Measurements from ENCODE around the gene ARPC5. TPM values are rescaled to one million over a fixed set of nuclear protein-coding genes. Genes with fewer than 3 reads are reported as not detected.

ARPC5 gene
- polyA plus RNA-seq, 3 donors = 110 to 1,089 (median 1,064) TPM

GRCh38 chr1:183609313-183609712, 26.3 kb downstream of the ARPC5 start:
- Histone ChIP-seq H2AFZ (ENCODE audit: insufficient read depth, low read depth, low read length, poor library complexity, severe bottlenecking) (no peak overlapping the region), H3K4me1 (ENCODE audit: control insufficient read depth in 1 of 2, insufficient read depth in 2 of 2, low read length in 2 of 2) (peaks cover 63 to 64% of the 10 kb centered on the region in 2 donors)
- H3K4me3 Mint-ChIP-seq = peak overlapping the region; percentile 37 to 69

GRCh38 chr1:183607322-183607980, 28.1 kb downstream of the ARPC5 start:
- DNase-seq = peak in 1 of 3 donors; percentile 42
- peaks cover 81 to 82% of the 10 kb centered on the region in 2 donors for H3K4me1 ChIP-seq (ENCODE audit: control insufficient read depth in 1 of 2, insufficient read depth in 2 of 2, low read length in 2 of 2)
- no peak overlapping the region for H3K4me2 ChIP-seq (replicated peaks; ENCODE audit: extremely low read depth, low read length, poor library complexity, severe bottlenecking)
- no peaks in the 10 kb centered on the region for H4K20me1 ChIP-seq (ENCODE audit: insufficient read depth, low read length)
- H3K27ac ChIP-seq (ENCODE audit: low read depth in 1 of 2, low read length in 2 of 2) = peak overlapping the region; percentile 20 to 98
- H3K79me2 ChIP-seq (ENCODE audit: insufficient read depth, low read length) = peaks cover 35% of the 10 kb centered on the region
- Mint-ChIP-seq H3K4me3 (peak overlapping the region in 1 of 2 donors; percentile 63), H3K4me1 (peaks cover 79% of the 10 kb centered on the region), H3K9me3 (peaks cover 0 to 5% (median under 1%) of the 10 kb centered on the region in 7 donors), H3K27me3 (ENCODE audit: low read depth in 3 of 3) (no peaks in the 10 kb centered on the region), H3K36me3 (peaks cover 7 to 10% of the 10 kb centered on the region in 2 donors), H3K27ac (peak overlapping the region; percentile 84 to 100 (median 95))
- H3K9ac ChIP-seq (ENCODE audit: insufficient read depth, low read length, poor library complexity, severe bottlenecking) = no peak overlapping the region
- H3K36me3 ChIP-seq (replicated peaks in 1 of 2; ENCODE audit: control insufficient read depth in 1 of 2, insufficient read depth in 2 of 2, low read length in 2 of 2) = no peaks in the 10 kb centered on the region
- H2AFZ ChIP-seq (ENCODE audit: insufficient read depth, low read depth, low read length, poor library complexity, severe bottlenecking) = no peak overlapping the region
- intact Hi-C loops (cut with micrococcal nuclease) = no loop called here
- no peak for TF ChIP-seq CTCF (IDR thresholded peaks at IDR 0.05)
- H3K27me3 ChIP-seq (ENCODE audit: control insufficient read depth in 2 of 2, insufficient read depth in 2 of 2, low read length in 2 of 2) = no peaks in the 10 kb centered on the region
- H3K4me3 ChIP-seq (replicated peaks in 1 of 3; ENCODE audit: low read depth in 2 of 3, low read length in 3 of 3) = peak overlapping the region in 1 of 3 experiments; percentile 26
- WGBS (ENCODE audit: insufficient coverage) = no CpG with 5 or more reads among the region's 2 CpGs
- H3K9me3 ChIP-seq (replicated peaks in 1 of 2; ENCODE audit: control insufficient read depth in 1 of 2, insufficient read depth in 1 of 2, low read length in 2 of 2) = no peaks in the 10 kb centered on the region

More at GRCh38 chr1:183609313-183609712, 26.3 kb downstream of the ARPC5 start:
- WGBS (ENCODE audit: insufficient coverage) = 0% methylated on average over 1 of the region's 5 CpGs
- H3K27ac ChIP-seq (ENCODE audit: low read depth in 1 of 2, low read length in 2 of 2) = peak overlapping the region; percentile 71 to 98
- H3K27me3 ChIP-seq (ENCODE audit: control insufficient read depth in 2 of 2, insufficient read depth in 2 of 2, low read length in 2 of 2) = no peaks in the 10 kb centered on the region
- peak overlapping the region; percentile 33 for H3K9ac ChIP-seq (ENCODE audit: insufficient read depth, low read length, poor library complexity, severe bottlenecking)
- H3K27ac Mint-ChIP-seq = peak overlapping the region; percentile 91 to 99 (median 98)
- H3K9me3 ChIP-seq (replicated peaks in 1 of 2; ENCODE audit: control insufficient read depth in 1 of 2, insufficient read depth in 1 of 2, low read length in 2 of 2) = no peaks in the 10 kb centered on the region
- no peaks in the 10 kb centered on the region for H4K20me1 ChIP-seq (ENCODE audit: insufficient read depth, low read length)
- peak; percentile 89 to 95 (median 95) for DNase-seq
- peak overlapping the region; percentile 51 for H3K4me2 ChIP-seq (replicated peaks; ENCODE audit: extremely low read depth, low read length, poor library complexity, severe bottlenecking)
- peaks cover 0 to 5% (median 0%) of the 10 kb centered on the region in 3 donors for H3K27me3 Mint-ChIP-seq (ENCODE audit: low read depth in 3 of 3)
- intact Hi-C loops (cut with micrococcal nuclease) = no loop called here
- no peaks in the 10 kb centered on the region for H3K36me3 ChIP-seq (replicated peaks in 1 of 2; ENCODE audit: control insufficient read depth in 1 of 2, insufficient read depth in 2 of 2, low read length in 2 of 2)
- peaks cover 61% of the 10 kb centered on the region for H3K4me1 Mint-ChIP-seq
- peak overlapping the region in 1 of 3 experiments; percentile 36 for H3K4me3 ChIP-seq (replicated peaks in 1 of 3; ENCODE audit: low read depth in 2 of 3, low read length in 3 of 3)
- H3K36me3 Mint-ChIP-seq = peaks cover 7 to 10% of the 10 kb centered on the region in 2 donors
- peak; percentile 81 for TF ChIP-seq CTCF (IDR thresholded peaks at IDR 0.05)
- peaks cover 0 to 5% (median 0%) of the 10 kb centered on the region in 7 donors for H3K9me3 Mint-ChIP-seq
- H3K79me2 ChIP-seq (ENCODE audit: insufficient read depth, low read length) = peaks cover 29% of the 10 kb centered on the region

All from CD14-positive monocyte (primary cell).